WTC11 (cell line): ENCODE data around the gene GAL3ST2.

Experiments
- TP53 ChIP-seq: sonication (generic); formaldehyde crosslinking; IDR thresholded peaks from 2 replicates; pipeline ENCODE4 v1.8.1; 2023; ENCODE audit warnings: mild to moderate bottlenecking, missing genetic modification reagents
- TF ChIP-seq, protein P1 (sequence below): fragments of 200-600 bp; IDR thresholded peaks from 2 replicates; pipeline ENCODE4 v1.8.0; 2022; ENCODE audit warnings: antibody characterized with exemption

DNA sequence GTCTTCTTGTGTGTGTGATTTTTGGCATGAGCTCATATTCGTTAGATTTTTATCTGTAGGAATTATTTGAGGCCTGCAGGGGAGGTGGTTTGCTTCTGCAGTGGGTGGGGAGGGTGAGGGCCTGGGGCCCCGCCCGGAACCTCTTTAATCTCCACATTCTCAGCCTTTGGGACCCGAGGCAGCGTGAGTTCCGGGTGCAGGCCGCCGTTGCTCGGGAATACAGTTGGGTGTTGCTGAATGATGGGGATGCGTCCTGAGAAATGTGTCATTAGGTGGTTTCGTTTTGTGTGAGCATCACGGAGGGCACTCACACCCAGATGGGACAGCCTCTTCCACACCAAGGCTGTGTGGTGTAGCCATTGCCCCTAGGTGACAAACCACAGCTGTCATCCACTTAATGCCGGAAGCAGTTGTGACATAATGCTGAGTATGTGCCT is 13.7 kb upstream of the GAL3ST2 start:
- TF ChIP-seq TP53, result no peak
- TF ChIP-seq, protein P1, sequence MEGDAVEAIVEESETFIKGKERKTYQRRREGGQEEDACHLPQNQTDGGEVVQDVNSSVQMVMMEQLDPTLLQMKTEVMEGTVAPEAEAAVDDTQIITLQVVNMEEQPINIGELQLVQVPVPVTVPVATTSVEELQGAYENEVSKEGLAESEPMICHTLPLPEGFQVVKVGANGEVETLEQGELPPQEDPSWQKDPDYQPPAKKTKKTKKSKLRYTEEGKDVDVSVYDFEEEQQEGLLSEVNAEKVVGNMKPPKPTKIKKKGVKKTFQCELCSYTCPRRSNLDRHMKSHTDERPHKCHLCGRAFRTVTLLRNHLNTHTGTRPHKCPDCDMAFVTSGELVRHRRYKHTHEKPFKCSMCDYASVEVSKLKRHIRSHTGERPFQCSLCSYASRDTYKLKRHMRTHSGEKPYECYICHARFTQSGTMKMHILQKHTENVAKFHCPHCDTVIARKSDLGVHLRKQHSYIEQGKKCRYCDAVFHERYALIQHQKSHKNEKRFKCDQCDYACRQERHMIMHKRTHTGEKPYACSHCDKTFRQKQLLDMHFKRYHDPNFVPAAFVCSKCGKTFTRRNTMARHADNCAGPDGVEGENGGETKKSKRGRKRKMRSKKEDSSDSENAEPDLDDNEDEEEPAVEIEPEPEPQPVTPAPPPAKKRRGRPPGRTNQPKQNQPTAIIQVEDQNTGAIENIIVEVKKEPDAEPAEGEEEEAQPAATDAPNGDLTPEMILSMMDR, result no peak
